GM12892 (cell line): ENCODE measurements around the gene TOMM40L.
A peak's percentile ranks its signal among the peaks of the same experiment; 100 is the strongest.
"Not testable (repeated sequence)": the region's sequence is repeated elsewhere in the genome, so short reads cannot be mapped to it uniquely, and the experiment has no call there.

Experiments
- DNase-seq: peaks from one replicate; pipeline ENCODE4 v3.0.0; 2011; ENCODE audit not compliant: insufficient read length
- FAIRE-seq: peaks from 2 replicates; lab custom pipeline; 2011; peaks lifted over from hg19 to GRCh38; lab: Jason Lieb, UNC
- POLR2A ChIP-seq: IDR thresholded peaks from 2 replicates; pipeline ENCODE4 v1.6.1; 2011; ENCODE audit warnings: low read depth, low read length, control low read depth
- POLR2AphosphoS5 ChIP-seq: IDR thresholded peaks from 2 replicates; pipeline ENCODE4 v1.6.1; 2011; ENCODE audit warnings: low read depth, low read length, control low read depth
- TAF1 ChIP-seq: IDR thresholded peaks from 2 replicates; pipeline ENCODE4 v1.6.1; 2011; ENCODE audit warnings: low read depth, mild to moderate bottlenecking, control low read depth, low read length, borderline replicate concordance

TOMM40L gene

DNA sequence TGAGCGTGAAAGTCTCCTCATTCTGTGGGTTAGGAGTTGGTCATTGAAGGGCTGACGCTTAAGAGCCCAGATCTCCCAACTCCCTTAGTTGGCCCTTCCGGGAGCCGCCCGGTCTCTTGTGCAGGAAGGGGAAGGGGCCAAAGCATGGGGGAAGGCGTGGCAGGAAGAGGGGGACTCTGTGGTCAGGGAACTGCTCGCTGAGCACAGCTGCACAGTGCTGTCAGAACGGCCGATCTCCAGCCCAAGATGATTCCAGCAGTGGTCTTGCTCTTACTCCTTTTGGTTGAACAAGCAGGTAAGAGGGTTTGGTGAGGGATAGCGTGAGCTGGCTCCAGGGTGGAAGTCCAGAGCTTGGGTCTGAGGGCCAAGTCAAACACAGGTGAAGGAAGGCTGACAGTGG is 10.8 kb upstream of the TOMM40L start, which contains the start of gene FCER1G:
TSS of gene FCER1G (plus strand) at position 220 of the 400 bp plus-strand sequence. CDS start at position 247, 27 bp downstream.
- TF ChIP-seq POLR2AphosphoS5 = no peak
- 0 out of 2 replicates have a peak, but pooled peaks have one; percentile 23 for TF ChIP-seq POLR2A
- DNase-seq (no peak), FAIRE-seq (no peak)

DNA sequence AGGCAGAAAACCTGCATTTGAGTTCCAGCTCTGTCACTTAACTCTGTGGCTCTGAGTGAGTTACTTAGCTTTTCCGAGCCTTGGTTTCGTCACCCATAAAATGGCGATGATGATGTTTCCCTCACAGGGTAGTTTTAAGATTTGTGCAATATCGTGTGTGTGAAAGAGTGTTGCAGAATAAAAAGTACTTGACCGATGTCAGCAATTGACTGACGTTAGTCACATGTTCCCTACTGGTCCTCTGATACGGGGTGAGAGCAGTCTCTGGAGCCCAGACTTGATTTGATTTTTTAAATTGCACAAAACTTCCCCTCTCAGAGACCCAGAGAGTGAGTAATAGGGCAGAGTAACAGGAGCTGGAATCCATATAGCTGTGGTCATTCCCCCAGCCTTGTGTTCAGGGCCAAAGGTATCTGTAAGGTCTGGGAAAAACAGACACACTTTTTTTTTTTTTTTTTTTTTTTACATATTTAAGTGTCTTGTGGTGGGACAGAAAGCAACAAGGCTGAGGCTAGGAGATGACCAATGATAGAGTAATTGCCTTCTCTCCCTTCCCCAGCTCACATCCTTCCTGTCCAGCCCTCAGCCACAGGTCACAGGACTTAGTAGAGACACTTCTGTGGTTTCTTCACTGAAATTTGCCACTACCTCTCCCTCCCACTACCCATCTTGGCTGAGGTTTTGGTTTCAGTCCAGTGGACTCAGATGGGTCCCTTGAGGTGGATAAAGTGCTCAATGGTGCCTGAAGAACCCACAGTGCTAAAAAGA is 8.7 kb upstream of the TOMM40L start:
- DNase-seq = no peak
- FAIRE-seq = peak; percentile 78
- TF ChIP-seq POLR2A (no peak), POLR2AphosphoS5 (no peak), TAF1 (no peak)

DNA sequence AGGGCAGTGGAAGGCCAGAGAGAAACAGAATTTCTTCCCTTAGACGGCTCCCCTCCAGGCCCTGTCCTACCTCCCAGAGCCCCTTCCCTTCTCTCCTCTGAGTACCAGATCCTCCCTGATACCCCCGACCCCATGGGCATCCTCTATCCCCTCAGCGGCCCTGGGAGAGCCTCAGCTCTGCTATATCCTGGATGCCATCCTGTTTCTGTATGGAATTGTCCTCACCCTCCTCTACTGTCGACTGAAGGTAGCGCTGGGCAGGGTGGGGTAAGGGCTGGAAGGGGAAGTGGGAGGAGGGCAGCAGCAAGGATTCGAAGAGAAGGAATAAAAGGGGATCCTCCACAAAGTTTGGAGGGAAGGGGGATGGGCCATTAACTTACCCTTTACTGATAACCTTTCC is 8.0 kb upstream of the TOMM40L start:
- TF ChIP-seq POLR2A = no peak
- TF ChIP-seq POLR2AphosphoS5 = no peak
- TF ChIP-seq TAF1 = no peak
- FAIRE-seq (no peak), DNase-seq (no peak)

DNA sequence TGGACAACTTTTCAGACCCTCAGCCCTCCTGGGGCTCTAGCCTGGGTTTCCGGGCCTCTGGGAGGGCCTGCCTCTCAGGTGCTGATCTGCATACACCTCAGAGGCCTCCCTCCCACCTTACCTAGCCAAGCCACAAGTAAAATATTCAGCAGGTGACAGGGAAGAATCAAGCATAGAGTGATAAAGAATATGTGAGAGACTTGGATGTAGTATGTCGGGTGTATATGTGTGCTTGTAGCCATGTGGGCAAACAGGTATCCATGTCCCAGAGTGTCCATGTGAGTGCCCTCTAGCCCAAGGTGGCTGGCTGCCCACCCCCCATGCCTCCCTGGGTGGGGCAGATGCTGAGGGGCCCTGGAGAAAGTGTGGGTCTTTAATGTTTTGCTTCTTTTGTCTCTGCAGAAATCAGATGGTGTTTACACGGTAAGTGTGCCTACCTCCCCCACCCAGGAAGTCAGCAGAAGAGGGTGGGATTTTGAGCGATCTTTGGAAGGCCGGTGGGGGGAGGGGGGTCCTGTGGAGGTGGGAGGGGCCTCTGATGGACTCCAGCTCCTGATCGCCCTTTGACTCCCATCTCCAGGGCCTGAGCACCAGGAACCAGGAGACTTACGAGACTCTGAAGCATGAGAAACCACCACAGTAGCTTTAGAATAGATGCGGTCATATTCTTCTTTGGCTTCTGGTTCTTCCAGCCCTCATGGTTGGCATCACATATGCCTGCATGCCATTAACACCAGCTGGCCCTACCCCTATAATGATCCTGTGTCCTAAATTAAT is 7.4 kb upstream of the TOMM40L start:
- TF ChIP-seq POLR2AphosphoS5 (no peak), POLR2A (no peak), TAF1 (no peak)
- DNase-seq = no peak
- no peak for FAIRE-seq

DNA sequence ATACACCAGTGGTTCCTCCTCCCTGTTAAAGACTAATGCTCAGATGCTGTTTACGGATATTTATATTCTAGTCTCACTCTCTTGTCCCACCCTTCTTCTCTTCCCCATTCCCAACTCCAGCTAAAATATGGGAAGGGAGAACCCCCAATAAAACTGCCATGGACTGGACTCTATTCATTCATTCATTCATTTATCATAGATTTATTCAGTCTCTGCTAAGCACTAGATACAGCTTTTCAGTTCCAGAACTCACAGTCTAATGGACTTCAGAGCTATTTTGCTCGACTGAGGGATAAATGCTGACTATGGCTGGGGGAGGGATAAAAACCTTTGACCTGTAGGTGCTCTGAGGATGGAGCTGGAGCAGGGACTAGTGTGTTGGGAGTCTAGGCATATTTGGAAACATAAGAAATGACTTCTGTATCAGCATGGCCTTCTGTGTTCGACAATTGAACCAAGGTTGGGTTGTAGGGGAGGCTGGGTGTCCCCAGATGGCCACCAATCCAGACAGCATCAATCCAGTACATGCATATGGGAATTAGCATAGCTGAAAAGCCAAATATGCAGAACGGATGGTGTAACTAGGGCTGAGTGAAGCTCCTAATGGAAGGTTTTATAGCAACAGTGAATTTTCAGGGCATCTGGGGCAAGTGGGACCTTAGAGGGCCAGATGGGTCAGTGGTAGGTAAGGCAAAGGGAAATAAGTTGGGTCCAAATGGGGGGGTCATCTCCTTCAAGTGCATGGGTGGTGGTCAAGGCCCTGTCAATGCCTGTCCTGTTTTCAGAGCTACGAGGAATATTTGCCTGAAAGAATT is 6.6 kb upstream of the TOMM40L start:
- DNase-seq (no peak), FAIRE-seq (no peak)
- TF ChIP-seq TAF1 (no peak), POLR2A (no peak), POLR2AphosphoS5 (no peak)

DNA sequence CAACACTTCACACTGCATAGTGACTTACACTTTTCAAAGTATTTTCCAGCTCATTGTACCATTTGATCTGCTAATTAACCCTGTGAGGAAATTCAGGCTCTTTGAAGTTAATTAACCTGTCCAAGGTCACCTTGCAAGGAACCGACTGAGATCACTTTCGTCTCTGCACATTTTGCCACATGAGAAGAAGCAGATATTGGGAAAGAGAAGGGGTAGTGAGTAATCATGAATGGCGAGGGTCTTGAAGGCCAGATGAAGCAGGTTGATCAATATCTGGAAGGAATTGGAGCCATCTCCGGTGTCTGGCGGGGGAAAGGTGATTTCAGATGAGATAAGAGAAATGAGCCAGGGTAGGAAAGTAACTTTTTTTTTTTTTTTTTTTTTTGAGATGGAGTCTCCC is 5.9 kb upstream of the TOMM40L start:
- FAIRE-seq (no peak), DNase-seq (no peak)
- no peak for TF ChIP-seq TAF1
- no peak for TF ChIP-seq POLR2A
- no peak for TF ChIP-seq POLR2AphosphoS5

DNA sequence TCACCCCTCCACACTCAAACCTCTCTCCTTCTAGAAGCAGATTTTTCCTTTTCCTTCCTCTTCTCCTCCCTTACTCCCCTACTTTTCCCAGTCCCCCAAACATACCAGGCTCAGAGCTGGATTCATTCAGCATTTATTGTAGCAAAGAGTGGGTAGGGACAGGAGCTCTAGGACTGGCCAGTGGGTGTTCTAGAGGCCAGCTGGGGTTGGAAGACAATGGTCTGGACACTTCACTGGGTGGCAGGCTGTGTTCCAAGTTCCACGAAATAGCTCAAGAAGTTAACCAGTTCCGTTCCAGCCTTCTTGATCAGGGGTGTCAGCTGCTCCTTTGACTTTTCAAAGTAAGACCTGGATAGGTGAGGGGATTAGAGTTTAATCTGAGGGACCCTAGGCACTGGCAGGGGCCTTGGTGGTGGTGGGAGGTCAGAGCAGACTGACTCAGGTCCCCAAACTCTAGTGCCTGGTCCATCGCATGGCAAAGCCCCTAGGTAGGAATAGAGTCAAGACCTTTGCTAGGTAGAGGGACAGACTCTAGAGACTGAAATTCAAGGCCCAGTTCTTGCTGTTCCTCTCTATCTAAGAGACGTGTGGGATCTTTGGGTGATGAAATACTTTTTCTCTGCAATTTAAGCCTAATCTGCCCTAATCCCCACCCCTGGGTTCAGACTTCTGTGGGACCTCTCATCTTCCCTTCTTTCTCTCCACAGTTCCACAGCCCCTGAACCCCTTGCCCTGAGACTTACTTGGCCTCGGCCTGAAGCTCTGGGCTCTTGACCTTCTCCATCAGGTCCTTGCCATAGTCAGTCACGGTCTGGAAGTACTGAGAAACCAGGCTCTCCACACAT is 3.5 kb upstream of the TOMM40L start:
- no peak for FAIRE-seq
- TF ChIP-seq TAF1 (no peak), POLR2A (no peak), POLR2AphosphoS5 (no peak)
- DNase-seq = no peak

DNA sequence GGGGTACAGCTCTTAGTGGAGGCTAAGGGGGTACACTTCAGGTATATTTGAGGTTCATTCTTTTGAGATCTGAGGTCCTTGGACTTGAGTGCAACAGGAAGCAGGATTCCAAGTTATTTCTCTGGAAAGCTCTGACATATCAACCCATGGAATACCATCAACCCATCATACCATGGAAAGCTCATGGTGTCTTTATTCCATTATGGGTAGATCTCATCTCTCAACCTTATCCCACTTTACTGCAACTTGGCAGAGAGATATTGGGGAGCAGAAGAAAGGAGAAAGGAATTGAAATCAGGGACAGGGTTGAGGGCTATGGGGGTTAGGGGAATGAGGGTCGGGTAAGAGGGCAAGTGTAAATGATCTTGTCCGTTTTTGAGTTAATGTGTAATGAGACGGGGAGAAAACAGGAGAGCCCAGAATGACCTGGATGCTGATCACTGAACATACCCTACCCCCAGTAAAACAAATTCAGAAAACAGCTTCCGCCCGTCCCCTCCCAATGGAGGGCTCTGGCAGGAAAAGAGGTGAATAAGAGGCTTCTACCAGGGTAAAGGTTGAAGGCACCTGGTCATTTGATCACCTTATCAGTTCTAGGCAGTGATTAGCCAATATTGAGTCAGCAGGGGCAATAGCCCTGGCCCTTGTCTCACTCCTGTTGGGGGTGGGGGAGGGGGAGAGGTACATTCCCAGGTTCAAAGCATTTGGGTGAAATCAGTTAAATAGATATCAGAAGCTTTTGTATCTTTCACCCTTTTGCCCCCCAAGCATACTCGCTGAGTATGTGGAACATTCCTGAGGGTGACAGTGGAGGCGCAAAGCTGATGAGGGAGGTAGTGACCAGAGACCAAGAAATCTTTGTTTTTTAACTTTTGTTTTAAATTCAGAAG is 1.8 kb upstream of the TOMM40L start:
- FAIRE-seq (no peak), DNase-seq (no peak)
- TF ChIP-seq TAF1 = no peak
- no peak for TF ChIP-seq POLR2AphosphoS5
- no peak for TF ChIP-seq POLR2A

DNA sequence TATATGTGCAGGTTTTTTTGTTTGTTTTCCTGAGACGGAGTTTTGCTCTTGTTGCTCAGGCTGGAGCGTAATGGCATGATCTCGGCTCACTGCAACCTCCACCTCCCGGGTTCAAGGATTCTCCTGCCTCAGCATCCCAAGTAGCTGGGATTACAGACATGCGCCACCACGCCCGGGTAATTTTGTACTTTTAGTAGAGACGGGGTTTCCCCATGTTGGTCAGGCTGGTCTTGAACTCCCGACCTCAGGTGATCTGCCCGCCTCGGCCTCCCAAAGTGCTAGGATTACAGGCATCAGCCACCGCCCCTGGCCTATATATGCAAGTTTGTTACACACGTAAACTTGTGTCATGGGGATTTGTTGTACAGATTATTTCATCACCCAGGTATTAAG is 1.2 kb upstream of the TOMM40L start:
- not testable (repeated sequence) for DNase-seq, FAIRE-seq

DNA sequence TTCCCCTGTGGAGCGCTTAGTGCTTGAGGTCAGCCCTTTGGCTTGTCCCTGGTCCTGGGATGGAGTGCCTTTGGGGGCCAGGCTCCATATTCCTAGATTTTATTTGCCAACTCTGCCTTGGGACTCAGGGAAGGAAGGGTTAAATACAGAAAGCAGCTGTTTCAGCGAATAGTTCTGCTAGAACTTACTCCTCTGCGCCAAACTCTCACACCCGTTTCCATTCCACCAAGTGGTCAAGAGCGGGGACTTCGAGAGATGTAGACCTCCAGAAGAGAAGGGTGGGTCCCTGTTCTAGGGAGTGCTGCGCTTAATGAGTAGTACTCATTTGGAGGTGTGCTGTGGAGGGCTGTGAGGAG is 704 bp upstream of the TOMM40L start:
- DNase-seq = no peak
- no peak for FAIRE-seq
- TF ChIP-seq POLR2A (no peak), POLR2AphosphoS5 (no peak), TAF1 (no peak)
